ENCODE data around the gene ARHGEF3.

The ARHGEF3 gene

GRCh38 chr3:56681984-56682461, 119.7 kb downstream of the ARHGEF3 start:
- ATAC-seq (no peak), DNase-seq (no peak)

DNA sequence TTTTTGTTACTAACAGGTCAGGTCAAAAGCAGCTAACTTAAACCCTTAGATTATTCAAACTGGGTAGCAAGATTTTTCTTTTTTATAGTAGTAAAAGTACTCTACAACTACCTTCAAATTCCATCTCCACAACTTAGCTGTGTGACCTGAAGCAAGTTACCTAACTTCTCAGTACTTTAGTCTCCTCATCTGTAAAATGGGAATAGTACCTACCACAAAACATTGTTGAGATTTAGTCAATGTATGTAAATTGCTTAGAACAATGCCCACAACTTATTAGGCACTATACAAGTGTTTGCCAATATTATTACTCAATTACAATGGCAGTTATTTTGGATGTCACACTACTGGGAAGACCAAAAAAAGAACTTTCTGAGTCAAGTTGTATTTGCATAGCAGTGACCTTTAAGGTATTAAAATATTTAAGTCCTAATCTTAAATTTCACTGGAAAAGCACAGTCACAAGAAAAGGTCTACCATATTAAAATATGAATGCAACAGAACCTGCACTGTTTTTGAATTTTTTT, 121.6 kb downstream of the ARHGEF3 start:
- ATAC-seq, result no peak
- no peak for DNase-seq
